DND-41 (cell line): ENCODE results near the gene PITX1.

Experiments
- CTCF ChIP-seq: IDR thresholded peaks from 2 replicates; pipeline ENCODE4 v1.5.1; 2012; ENCODE audit warnings: borderline replicate concordance, low read length, moderate library complexity, mild to moderate bottlenecking; ENCODE audit not compliant: poor library complexity, severe bottlenecking; ENCODE audit errors: extremely low read depth
- EZH2 ChIP-seq: IDR thresholded peaks from 3 replicates; pipeline ENCODE4 v1.6.1; 2012; ENCODE audit warnings: borderline replicate concordance, low read depth, mild to moderate bottlenecking, moderate library complexity, low read length, inconsistent platforms; ENCODE audit not compliant: severe bottlenecking

- TF ChIP-seq CTCF (no peak), EZH2 (no peak)
Measured at GRCh38 chr5:135025730-135026644, 8.0 kb downstream of the PITX1 start.
